NT2/D1 (cell line): ENCODE data around the gene MPPED1.

Experiments
- YY1 ChIP-seq: IDR thresholded peaks from 2 replicates; pipeline ENCODE4 v1.6.1; 2011; ENCODE audit not compliant: insufficient read length, insufficient read depth
- ZNF274 ChIP-seq: IDR thresholded peaks from 2 replicates; pipeline ENCODE4 v1.6.1; 2011; ENCODE audit warnings: mild to moderate bottlenecking, low read depth, low read length

GRCh38 chr22:43504666-43505261 is 93.0 kb downstream of the MPPED1 start:
- TF ChIP-seq ZNF274 (no peak), YY1 (no peak)
